Dendritic cell treated with granulocyte-macrophage colony-stimulating factor and Interleukin-4, amounts not matched to agents 40 ng/mL and 50 ng/mL, for 4 days (primary cell): ENCODE data around the gene NUCB1.
"Not testable (repeated sequence)": the region's sequence is repeated elsewhere in the genome, so short reads cannot be mapped to it uniquely, and the experiment has no call there.

Source experiments
- H3K27ac Mint-ChIP-seq: one replicate; pipeline ENCODE4 v1.8.0; 2022; ENCODE audit warnings: mild to moderate bottlenecking, mixed read lengths
- H3K27me3 Mint-ChIP-seq: one replicate; pipeline ENCODE4 v1.8.0; 2022; ENCODE audit warnings: mild to moderate bottlenecking, mixed read lengths
- H3K36me3 Mint-ChIP-seq: one replicate; pipeline ENCODE4 v1.8.0; 2022; ENCODE audit warnings: low read depth, mixed read lengths
- H3K4me1 Mint-ChIP-seq: one replicate; pipeline ENCODE4 v1.8.0; 2022; ENCODE audit warnings: low read depth, mixed read lengths
- H3K4me3 Mint-ChIP-seq: one replicate; pipeline ENCODE4 v1.8.0; 2022; ENCODE audit warnings: mild to moderate bottlenecking, moderate library complexity, mixed read lengths
- H3K9me3 Mint-ChIP-seq: one replicate; pipeline ENCODE4 v1.8.0; 2022; ENCODE audit warnings: mixed read lengths
- intact Hi-C: fragments of 100-400 bp; cut with micrococcal nuclease; formaldehyde crosslinking; loops from one replicate; pipeline ENCODE4 v1.15.0; 2022

The NUCB1 gene

GRCh38 chr19:48925240-48925843 is 25.2 kb downstream of the NUCB1 start:
- intact Hi-C loops: no loop called here
- Mint-ChIP-seq H3K9me3 (no peaks in the 10 kb centered on the region), H3K36me3 (peaks cover 43% of the 10 kb centered on the region), H3K27me3 (no peaks in the 10 kb centered on the region), H3K4me1 (peaks cover 10% of the 10 kb centered on the region), H3K27ac (no peak overlapping the region), H3K4me3 (no peak overlapping the region)

DNA sequence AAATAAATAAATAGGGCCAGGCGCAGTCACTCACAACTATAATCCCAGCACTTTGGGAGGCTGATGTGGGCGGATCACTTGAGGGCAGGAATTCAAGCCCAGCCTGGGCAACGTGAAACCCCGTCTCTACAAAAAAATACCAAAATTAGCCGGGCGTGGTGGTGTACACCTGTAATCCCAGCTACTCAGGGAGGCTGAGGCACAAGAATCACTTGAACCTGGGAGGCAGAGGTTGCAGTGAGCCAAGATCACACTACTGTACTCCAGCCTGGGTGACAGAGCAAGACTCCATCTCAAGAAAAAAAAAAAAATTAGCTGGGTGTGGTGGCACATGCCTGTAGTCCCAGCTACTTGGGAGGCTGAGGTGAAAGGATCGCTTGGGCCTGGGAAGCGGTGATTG is 25.8 kb downstream of the NUCB1 start:
- H3K27me3 Mint-ChIP-seq, H3K4me3 Mint-ChIP-seq, H3K9me3 Mint-ChIP-seq, intact Hi-C loops: not testable (repeated sequence)
- Mint-ChIP-seq H3K36me3 (peaks cover 37% of the 10 kb centered on the region), H3K27ac (peak overlapping the region; percentile 64), H3K4me1 (peaks cover 10% of the 10 kb centered on the region)

DNA sequence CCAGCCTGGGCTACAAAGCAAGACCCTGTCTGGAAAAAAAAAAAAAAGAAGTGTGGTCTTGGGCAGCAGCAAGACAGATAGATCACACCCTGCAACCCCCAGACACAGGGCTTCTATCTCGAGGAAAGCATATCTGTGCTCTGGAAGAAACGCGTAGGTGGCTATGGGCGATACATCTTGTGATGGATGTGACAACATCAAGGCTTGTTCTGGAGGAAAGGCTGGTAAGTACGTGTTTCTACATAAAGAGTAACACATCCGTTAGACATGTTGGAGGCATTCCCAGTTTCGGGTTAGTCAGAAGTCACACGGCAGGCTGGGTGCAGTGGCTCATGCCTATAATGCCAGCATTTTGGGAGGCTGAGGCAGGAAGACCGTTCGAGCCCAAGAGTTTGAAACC is 26.8 kb downstream of the NUCB1 start:
- Mint-ChIP-seq H3K4me3 (no peak overlapping the region), H3K27ac (peak overlapping the region; percentile 64)
- intact Hi-C loops: no loop called here

DNA sequence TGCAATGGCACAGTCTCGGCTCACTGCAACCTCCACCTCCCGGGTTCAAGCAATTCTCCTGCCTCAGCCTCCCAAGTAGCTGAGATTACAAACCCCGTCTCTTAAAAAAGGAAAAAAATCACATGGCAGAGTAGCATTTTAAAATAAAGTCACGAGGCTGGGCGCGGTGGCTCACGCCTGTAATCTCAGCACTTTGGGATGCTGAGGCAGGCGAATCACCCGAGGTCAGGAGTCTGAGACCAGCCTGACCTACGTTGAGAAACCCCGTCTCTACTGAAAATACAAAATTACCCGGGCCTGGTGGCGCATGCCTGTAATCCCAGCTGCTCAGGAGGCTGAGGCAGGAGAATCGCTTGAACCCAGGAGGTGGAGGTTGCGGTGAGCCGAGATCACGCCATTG is 27.6 kb downstream of the NUCB1 start:
- intact Hi-C loops: not testable (repeated sequence)

More for the DNA sequence above, 26.8 kb downstream of the NUCB1 start:
- Mint-ChIP-seq H3K27me3 (peaks cover 10% of the 10 kb centered on the region), H3K9me3 (no peaks in the 10 kb centered on the region), H3K36me3 (peaks cover 27% of the 10 kb centered on the region), H3K4me1 (peaks cover 10% of the 10 kb centered on the region)

DNA sequence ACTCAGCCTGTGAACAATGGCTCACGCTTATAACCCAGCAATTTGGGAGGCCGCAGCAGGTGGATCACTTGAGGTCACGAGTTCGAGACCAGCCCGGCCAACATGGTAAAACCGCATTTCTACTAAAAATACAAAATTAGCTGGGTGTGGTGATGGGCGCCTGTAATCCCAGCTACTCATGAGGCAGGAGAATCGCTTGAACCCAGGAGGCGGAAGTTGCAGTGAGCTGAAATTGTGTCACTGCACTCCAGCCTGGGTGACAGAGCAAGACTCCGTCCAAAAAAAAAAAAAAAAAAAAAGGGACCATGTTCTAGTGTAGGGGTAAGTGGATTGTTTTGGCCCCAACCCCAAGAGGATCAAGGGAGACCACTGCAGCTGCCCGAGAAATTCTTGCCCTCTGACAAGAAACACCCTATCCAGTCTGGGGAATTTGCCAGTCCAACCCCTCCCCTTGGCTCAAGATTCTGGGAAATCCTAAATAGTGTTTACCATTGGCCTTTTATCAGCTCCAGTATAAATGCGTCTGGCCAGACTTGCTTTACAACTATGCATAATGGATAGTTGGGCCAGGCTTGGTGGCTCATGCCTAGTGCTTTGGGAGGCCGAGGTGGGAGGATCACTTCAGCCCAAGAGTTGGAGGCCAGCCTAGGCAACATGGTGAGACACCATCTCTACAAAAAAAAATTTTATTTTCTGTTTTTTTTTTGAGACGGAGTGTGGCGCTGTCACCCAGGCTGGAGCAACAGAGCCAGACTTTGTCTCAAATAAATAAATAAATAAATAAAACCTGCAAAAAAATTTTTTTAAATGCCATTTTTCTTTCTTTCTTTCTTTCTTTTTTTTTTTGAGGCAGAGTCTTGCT is 28.3 kb downstream of the NUCB1 start:
- Mint-ChIP-seq H3K9me3 (no peaks in the 10 kb centered on the region), H3K27ac (no peak overlapping the region), H3K4me3 (no peak overlapping the region), H3K27me3 (peaks cover 20% of the 10 kb centered on the region), H3K4me1 (peaks cover 15% of the 10 kb centered on the region), H3K36me3 (peaks cover 12% of the 10 kb centered on the region)
- intact Hi-C loops: no loop called here

More for the DNA sequence above, 27.6 kb downstream of the NUCB1 start:
- not testable (repeated sequence) for H3K9me3 Mint-ChIP-seq, H3K4me3 Mint-ChIP-seq
- Mint-ChIP-seq H3K4me1 (peaks cover 10% of the 10 kb centered on the region), H3K27me3 (peaks cover 15% of the 10 kb centered on the region), H3K36me3 (peaks cover 19% of the 10 kb centered on the region), H3K27ac (peak overlapping the region; percentile 64)

DNA sequence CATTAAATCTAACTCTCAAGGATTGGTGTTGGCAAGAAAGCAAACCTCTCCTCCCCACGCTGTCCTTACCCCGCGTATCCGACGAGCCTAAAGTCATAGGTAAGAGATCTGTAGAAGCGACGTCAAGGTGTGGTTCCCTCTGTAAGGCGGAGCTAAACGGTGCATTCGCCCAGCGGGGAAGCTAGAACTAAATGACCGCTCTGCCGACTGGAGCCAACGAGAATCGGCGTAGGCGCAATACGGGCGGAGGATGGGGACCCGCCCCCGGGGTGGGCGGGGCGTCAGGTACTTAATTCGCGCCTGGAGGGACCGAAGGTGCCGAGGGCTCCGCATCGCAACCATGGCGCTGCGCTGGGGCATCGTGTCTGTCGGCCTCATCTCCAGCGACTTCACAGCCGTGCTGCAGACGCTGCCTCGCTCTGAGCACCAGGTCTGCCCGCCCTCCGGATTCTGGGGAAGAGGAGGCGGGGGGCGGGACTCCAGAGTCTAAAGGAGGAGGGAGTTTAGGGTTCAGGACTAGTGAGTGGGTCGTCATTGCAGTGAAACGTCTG is 33.3 kb downstream of the NUCB1 start, which contains the start of gene DHDH:
Gene DHDH, plus strand, starts transcription at position 318 of the 551 bp plus-strand sequence. Its CDS starts 23 bp downstream, at position 341.
- no peaks in the 10 kb centered on the region for H3K9me3 Mint-ChIP-seq

GRCh38 chr19:48934837-48935236 is 34.7 kb downstream of the NUCB1 start:
- H3K27me3 Mint-ChIP-seq: peaks cover 44% of the 10 kb centered on the region
- no peak overlapping the region for H3K27ac Mint-ChIP-seq
- no peaks in the 10 kb centered on the region for H3K36me3 Mint-ChIP-seq
- no peaks in the 10 kb centered on the region for H3K9me3 Mint-ChIP-seq
- peaks cover 26% of the 10 kb centered on the region for H3K4me1 Mint-ChIP-seq
- no peak overlapping the region for H3K4me3 Mint-ChIP-seq
- intact Hi-C loops: no loop called here

More for the DNA sequence above, 33.3 kb downstream of the NUCB1 start, which contains the start of gene DHDH:
- Mint-ChIP-seq H3K27me3 (peaks cover 38% of the 10 kb centered on the region), H3K27ac (no peak within 1 kb of the TSS), H3K4me3 (peak within 1 kb of the TSS; percentile 71), H3K36me3 (no peaks in the 10 kb centered on the region), H3K4me1 (peaks cover 26% of the 10 kb centered on the region)
- intact Hi-C loops: no loop called here

DNA sequence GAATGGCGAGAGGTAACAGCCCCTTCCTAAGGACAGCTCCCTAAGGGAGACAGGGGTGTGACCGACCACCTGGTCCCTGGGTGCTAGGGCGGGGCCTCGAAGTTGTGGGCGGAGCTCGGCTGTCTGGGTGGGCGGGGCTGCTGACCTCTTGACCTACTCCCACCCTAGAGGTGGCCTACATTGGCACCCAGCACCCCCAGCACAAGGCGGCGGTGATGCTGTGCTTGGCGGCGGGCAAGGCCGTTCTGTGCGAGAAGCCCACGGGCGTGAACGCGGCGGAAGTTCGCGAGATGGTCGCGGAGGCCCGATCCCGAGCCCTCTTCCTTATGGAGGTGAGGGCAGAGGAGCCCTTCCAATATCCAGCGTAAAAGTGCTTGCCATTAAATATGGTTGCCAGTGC is 35.8 kb downstream of the NUCB1 start:
- Mint-ChIP-seq H3K27me3 (peaks cover 42% of the 10 kb centered on the region), H3K27ac (no peak overlapping the region), H3K9me3 (peaks cover 5% of the 10 kb centered on the region), H3K36me3 (no peaks in the 10 kb centered on the region), H3K4me1 (peaks cover 26% of the 10 kb centered on the region), H3K4me3 (no peak overlapping the region)
- intact Hi-C loops: no loop called here

DNA sequence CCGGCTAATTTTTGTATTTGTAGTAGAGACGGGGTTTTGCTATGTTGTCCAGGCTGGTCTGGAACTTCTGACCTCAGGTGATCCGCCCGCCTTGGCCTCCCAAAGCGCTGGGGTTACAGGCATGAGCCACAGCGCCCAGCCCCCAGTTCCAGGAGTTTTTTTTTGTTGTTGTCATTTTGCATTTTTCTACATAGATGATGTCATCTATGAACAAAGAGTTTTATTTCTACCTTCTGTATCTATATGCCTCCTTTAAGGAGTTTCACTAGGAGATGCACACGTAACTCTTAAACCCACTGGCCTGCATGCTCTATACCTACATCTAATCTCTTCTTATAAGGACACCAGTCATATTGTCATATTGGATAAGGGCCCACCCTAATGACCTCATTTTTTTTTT is 38.1 kb downstream of the NUCB1 start:
- Mint-ChIP-seq H3K36me3 (no peaks in the 10 kb centered on the region), H3K4me1 (peaks cover 23% of the 10 kb centered on the region), H3K9me3 (peaks cover 10% of the 10 kb centered on the region), H3K27ac (no peak overlapping the region), H3K27me3 (peaks cover 25% of the 10 kb centered on the region), H3K4me3 (no peak overlapping the region)
- intact Hi-C loops: no loop called here

GRCh38 chr19:48940902-48941301 is 40.8 kb downstream of the NUCB1 start:
- H3K27me3 Mint-ChIP-seq: peaks cover 13% of the 10 kb centered on the region
- no peak overlapping the region for H3K27ac Mint-ChIP-seq
- H3K4me3 Mint-ChIP-seq: no peak overlapping the region
- H3K36me3 Mint-ChIP-seq: no peaks in the 10 kb centered on the region
- peaks cover 10% of the 10 kb centered on the region for H3K9me3 Mint-ChIP-seq
- intact Hi-C loops: no loop called here
- H3K4me1 Mint-ChIP-seq: peaks cover 5% of the 10 kb centered on the region

DNA sequence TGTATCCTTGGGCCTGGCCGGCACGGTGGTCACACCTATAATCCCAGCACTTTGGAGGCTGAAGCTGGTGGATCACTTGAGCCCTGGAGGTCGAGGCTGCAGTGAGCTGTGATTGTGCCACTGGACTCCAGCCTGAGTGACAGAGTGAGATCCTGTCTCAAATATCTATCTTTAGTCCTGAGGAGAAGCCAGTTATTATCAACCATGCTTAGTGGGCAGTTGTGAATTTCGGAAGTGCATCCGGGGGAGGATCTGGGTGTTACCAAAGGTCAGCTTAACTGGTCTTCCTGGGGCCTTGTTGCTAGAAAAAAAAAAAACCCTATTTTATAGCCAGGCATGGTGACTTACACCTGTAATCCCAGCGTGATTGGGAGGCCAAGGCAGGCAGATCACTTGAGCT is 43.0 kb downstream of the NUCB1 start:
- no peaks in the 10 kb centered on the region for H3K4me1 Mint-ChIP-seq
- H3K36me3 Mint-ChIP-seq: no peaks in the 10 kb centered on the region
- H3K27ac Mint-ChIP-seq: no peak overlapping the region
- intact Hi-C loops: no loop called here
- peaks cover 9% of the 10 kb centered on the region for H3K27me3 Mint-ChIP-seq
- H3K9me3 Mint-ChIP-seq: peaks cover 21% of the 10 kb centered on the region
- H3K4me3 Mint-ChIP-seq: no peak overlapping the region

GRCh38 chr19:48945415-48945814 is 45.3 kb downstream of the NUCB1 start:
- H3K4me1 Mint-ChIP-seq: peaks cover 8% of the 10 kb centered on the region
- no peaks in the 10 kb centered on the region for H3K36me3 Mint-ChIP-seq
- intact Hi-C loops: no loop called here
- no peak overlapping the region for H3K27ac Mint-ChIP-seq
- no peak overlapping the region for H3K4me3 Mint-ChIP-seq
- peaks cover 32% of the 10 kb centered on the region for H3K9me3 Mint-ChIP-seq
- peaks cover 3% of the 10 kb centered on the region for H3K27me3 Mint-ChIP-seq

GRCh38 chr19:48945817-48946216 is 45.7 kb downstream of the NUCB1 start:
- Mint-ChIP-seq H3K4me3 (no peak overlapping the region), H3K36me3 (no peaks in the 10 kb centered on the region), H3K9me3 (peaks cover 28% of the 10 kb centered on the region), H3K4me1 (peaks cover 8% of the 10 kb centered on the region), H3K27me3 (peaks cover 3% of the 10 kb centered on the region), H3K27ac (no peak overlapping the region)
- intact Hi-C loops: no loop called here
